Parathyroid adenoma (tissue), 2 donors: Measurements from ENCODE around the gene MIPOL1.

Experiments used
- H2AFZ ChIP-seq: fragments of 300-600 bp; sonication (generic); one replicate; pipeline ENCODE4 v1.7.0; 2017; ENCODE audit warnings: antibody characterized with exemption, mild to moderate bottlenecking
- H3K27ac ChIP-seq: fragments of 300-600 bp; sonication (generic); one replicate; pipeline ENCODE4 v1.7.0; 2017
- H3K27me3 ChIP-seq: fragments of 300-600 bp; sonication (generic); one replicate; pipeline ENCODE4 v1.7.0; 2017; ENCODE audit warnings: low read length; ENCODE audit not compliant: control insufficient read depth, insufficient read depth
- H3K36me3 ChIP-seq: fragments of 300-600 bp; sonication (generic); one replicate; pipeline ENCODE4 v1.7.0; 2017; ENCODE audit warnings: low read length; ENCODE audit not compliant: control insufficient read depth, insufficient read depth
- H3K4me1 ChIP-seq: fragments of 300-600 bp; sonication (generic); one replicate; pipeline ENCODE4 v1.7.0; 2017; ENCODE audit warnings: control low read depth
- H3K4me2 ChIP-seq: fragments of 300-600 bp; sonication (generic); one replicate; pipeline ENCODE4 v1.7.0; 2017; ENCODE audit warnings: low read length
- H3K4me3 ChIP-seq: fragments of 300-600 bp; sonication (generic); one replicate; pipeline ENCODE4 v1.7.0; 2017; ENCODE audit warnings: low read depth, low read length
- H3K79me2 ChIP-seq: fragments of 300-600 bp; sonication (generic); one replicate; pipeline ENCODE4 v1.7.0; 2017; ENCODE audit warnings: control low read depth
- H3K9ac ChIP-seq: fragments of 300-600 bp; sonication (generic); one replicate; pipeline ENCODE4 v1.7.0; 2017; ENCODE audit warnings: mild to moderate bottlenecking
- H3K9me3 ChIP-seq: fragments of 300-600 bp; sonication (generic); one replicate; pipeline ENCODE4 v1.7.0; 2017; ENCODE audit warnings: low read length; ENCODE audit not compliant: control insufficient read depth
- CTCF ChIP-seq: fragments of 300-600 bp; sonication (generic); IDR thresholded peaks from one replicate; pipeline ENCODE4 v1.7.0; 2017; ENCODE audit warnings: antibody characterized with exemption, mild to moderate bottlenecking
- donor health status: primary hyperparathyroidism.

Gene MIPOL1

DNA sequence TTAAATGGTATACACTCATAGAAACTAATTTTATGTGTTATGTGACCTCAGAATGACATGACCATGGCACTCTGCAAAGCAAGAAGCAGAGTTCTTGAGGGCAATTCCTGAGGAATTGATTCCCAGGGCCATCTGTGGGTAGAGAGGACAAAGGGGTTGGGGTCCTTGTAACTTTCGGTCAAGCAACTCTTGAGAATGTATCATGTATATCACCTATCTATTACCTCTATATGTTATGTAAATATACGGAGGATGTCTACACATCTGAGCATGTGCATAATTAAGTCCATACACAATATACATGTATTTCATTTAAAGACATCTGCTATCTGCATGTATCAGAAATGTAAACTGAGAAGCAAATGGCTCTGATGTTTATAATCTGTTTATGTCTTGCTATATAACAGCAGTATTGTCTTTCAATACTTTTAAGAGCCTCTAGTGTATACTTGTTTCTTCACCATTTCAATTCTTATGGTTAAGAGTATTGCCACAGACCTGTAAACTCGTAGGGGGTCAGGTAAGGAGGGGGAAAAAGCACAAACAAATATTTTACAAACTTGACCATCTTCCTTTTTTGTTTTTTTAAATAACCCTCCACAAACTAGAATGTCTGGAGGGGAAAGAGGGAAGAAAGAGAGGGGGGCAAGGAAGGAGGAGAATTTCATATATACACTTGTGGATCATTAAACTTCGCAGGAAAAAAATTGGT is 392.8 kb downstream of the MIPOL1 start:
- no peak overlapping the region for H2AFZ ChIP-seq
- no peaks in the 10 kb centered on the region for H3K36me3 ChIP-seq
- H3K4me1 ChIP-seq: no peaks in the 10 kb centered on the region
- no peak overlapping the region for H3K4me2 ChIP-seq
- no peak for TF ChIP-seq CTCF
- H3K27ac ChIP-seq: no peak overlapping the region
- no peaks in the 10 kb centered on the region for H3K79me2 ChIP-seq
- H3K27me3 ChIP-seq: peaks cover 43% of the 10 kb centered on the region
- H3K4me3 ChIP-seq: no peak overlapping the region
- peaks cover 9% of the 10 kb centered on the region for H3K9me3 ChIP-seq
- no peak overlapping the region for H3K9ac ChIP-seq

GRCh38 chr14:37591311-37591940 is 393.7 kb downstream of the MIPOL1 start:
- Histone ChIP-seq H3K27me3 (peaks cover 41% of the 10 kb centered on the region), H3K4me3 (no peak overlapping the region), H3K36me3 (no peaks in the 10 kb centered on the region), H3K4me1 (no peaks in the 10 kb centered on the region), H3K9ac (no peak overlapping the region), H3K4me2 (no peak overlapping the region), H2AFZ (no peak overlapping the region), H3K9me3 (peaks cover 6% of the 10 kb centered on the region), H3K79me2 (no peaks in the 10 kb centered on the region), H3K27ac (no peak overlapping the region)
- no peak for TF ChIP-seq CTCF

GRCh38 chr14:37591941-37592481 is 394.3 kb downstream of the MIPOL1 start:
- Histone ChIP-seq H3K27ac (no peak overlapping the region), H3K9me3 (peaks cover 3% of the 10 kb centered on the region), H3K27me3 (peaks cover 40% of the 10 kb centered on the region), H3K4me3 (no peak overlapping the region), H3K9ac (no peak overlapping the region), H3K79me2 (no peaks in the 10 kb centered on the region), H3K4me2 (no peak overlapping the region), H3K36me3 (no peaks in the 10 kb centered on the region), H3K4me1 (no peaks in the 10 kb centered on the region), H2AFZ (no peak overlapping the region)
- TF ChIP-seq CTCF: no peak

DNA sequence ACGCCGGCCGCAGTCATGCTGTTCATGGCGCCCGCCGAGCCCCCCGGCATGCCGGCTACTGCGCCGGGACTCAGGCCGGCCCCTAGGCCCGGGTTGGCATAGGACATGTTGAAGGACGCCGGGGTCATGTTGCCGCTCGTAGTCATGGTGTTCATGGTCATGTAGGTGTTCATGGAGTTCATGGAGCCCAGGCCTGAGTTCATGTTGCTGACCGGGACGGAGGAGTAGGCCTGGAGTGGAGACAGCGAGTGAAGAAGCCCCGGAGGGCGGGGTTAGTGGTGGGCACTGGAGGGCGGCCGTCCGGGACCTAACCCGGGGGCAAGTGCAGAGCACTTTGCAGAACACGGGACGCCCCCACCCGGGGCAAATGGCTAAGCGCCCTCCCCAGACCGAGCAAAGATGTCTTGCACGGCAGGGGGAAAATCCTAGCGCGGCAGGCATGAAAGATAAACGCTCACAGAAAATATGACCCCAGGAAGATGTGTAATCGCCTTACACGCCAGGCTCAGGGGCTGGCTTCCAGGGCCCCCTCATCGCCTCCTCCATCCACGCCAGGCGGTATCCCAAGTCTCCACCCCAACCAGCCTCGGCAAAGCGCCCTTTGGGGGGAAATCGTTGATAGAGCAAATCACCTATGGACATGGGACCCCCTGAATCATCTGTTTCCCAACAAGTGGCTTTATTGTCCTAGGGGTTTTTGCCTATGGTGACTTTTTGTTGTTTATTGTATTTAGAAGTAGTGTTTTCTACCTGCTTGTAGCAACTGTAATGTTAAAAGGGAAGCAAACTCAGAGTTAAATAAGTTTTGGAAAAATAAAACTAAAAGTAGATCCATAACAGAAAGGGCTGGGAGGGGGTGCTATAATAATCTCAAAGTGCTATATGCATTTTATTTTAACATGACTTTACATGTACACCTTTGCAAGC is 395.0 kb downstream of the MIPOL1 start:
- no peaks in the 10 kb centered on the region for H3K36me3 ChIP-seq
- no peak overlapping the region for H2AFZ ChIP-seq
- peaks cover 3% of the 10 kb centered on the region for H3K9me3 ChIP-seq
- H3K4me1 ChIP-seq: no peaks in the 10 kb centered on the region
- no peak overlapping the region for H3K4me3 ChIP-seq
- H3K4me2 ChIP-seq: no peak overlapping the region
- no peak overlapping the region for H3K27ac ChIP-seq
- H3K79me2 ChIP-seq: no peaks in the 10 kb centered on the region
- TF ChIP-seq CTCF: no peak
- peaks cover 40% of the 10 kb centered on the region for H3K27me3 ChIP-seq
- no peak overlapping the region for H3K9ac ChIP-seq
